H1 (cell line): ENCODE data around the gene SSH2. TPM values are rescaled to one million over a fixed set of nuclear protein-coding genes. Genes with fewer than 3 reads are reported as not detected.

Source experiments
- BCL11A ChIP-seq, 2 experiments: IDR thresholded peaks; one replicate each; pipeline ENCODE4 v1.6.1; 2011; ENCODE audit warnings: low read depth in 2 of 2, low read length in 2 of 2, mild to moderate bottlenecking in 2 of 2
- KDM1A ChIP-seq: fragments of 200-600, 300-600 bp; sonication (generic); IDR thresholded peaks from 2 replicates; pipeline ENCODE4 v1.7.1; 2016; ENCODE audit warnings: mild to moderate bottlenecking, low read length, borderline replicate concordance
- NANOG ChIP-seq: IDR thresholded peaks from 2 replicates; pipeline ENCODE4 v1.6.1; 2011; ENCODE audit warnings: low read length, low read depth, mild to moderate bottlenecking, inconsistent platforms; ENCODE audit not compliant: insufficient read depth, poor library complexity, severe bottlenecking
- POLR2AphosphoS5 ChIP-seq: IDR thresholded peaks from 2 replicates; pipeline ENCODE4 v1.6.1; 2011; ENCODE audit warnings: low read depth, low read length
- SIRT6 ChIP-seq: IDR thresholded peaks from one replicate; pipeline ENCODE4 v1.7.1; 2012; ENCODE audit warnings: low read length, inconsistent platforms
- SP4 ChIP-seq: IDR thresholded peaks from 2 replicates; pipeline ENCODE4 v1.6.1; 2012; ENCODE audit warnings: low read length, inconsistent platforms
- TAF7 ChIP-seq: optimal IDR thresholded peaks from 2 replicates; pipeline ENCODE3; 2011; ENCODE audit warnings: low read depth, mild to moderate bottlenecking, inconsistent platforms, low read length, moderate library complexity, borderline replicate concordance
- ZNF274 ChIP-seq: IDR thresholded peaks from 2 replicates; pipeline ENCODE4 v1.7.0; 2012; ENCODE audit warnings: low read length, borderline replicate concordance; ENCODE audit errors: extremely low read depth
- polyA plus RNA-seq, 7 experiments: library from polyadenylated mRNA; depleted of rRNA in 3 of 7; stranded (reverse) in 5 of 7; unstranded in 2 of 7; fragments of >200 nt in 5 of 7; fragments of 200-250 nt in 2 of 7; gene quantifications; 1 replicate in 5 of 7; 2 replicates in 1 of 7; 4 replicates in 1 of 7; pipeline versions ENCODE4 v1.2.1 to v1.2.3, GENCODE V29; 2011 to 2013; ENCODE audit warnings: missing spikeins in 2 of 7, mixed read lengths in 2 of 7
- total RNA-seq: library from RNA; stranded (reverse); fragmentation: NEBNext Ultra II Directional; extraction: Animal tissue kit (Norgen Biotek cat#: 25700); gene quantifications from 2 replicates; pipeline ENCODE4 v1.2.1, GENCODE V29; 2021
- TF ChIP-seq, protein P1 (sequence below): fragments of 300-600 bp; sonication (generic); IDR thresholded peaks from 2 replicates; pipeline ENCODE4 v1.7.1; 2012; ENCODE audit warnings: low read length, moderate library complexity, mild to moderate bottlenecking, inconsistent platforms; ENCODE audit not compliant: insufficient replicate concordance
- TF ChIP-seq, protein P2 (sequence below): IDR thresholded peaks from 2 replicates; pipeline ENCODE4 v1.6.1; 2012; ENCODE audit warnings: inconsistent platforms

Gene SSH2
- total and polyA plus RNA-seq, 2 of the 8 experiments (the other 6 are each of a cell fraction or from before 2014, with no cell fraction given), result 5.2 to 15.9 TPM

DNA sequence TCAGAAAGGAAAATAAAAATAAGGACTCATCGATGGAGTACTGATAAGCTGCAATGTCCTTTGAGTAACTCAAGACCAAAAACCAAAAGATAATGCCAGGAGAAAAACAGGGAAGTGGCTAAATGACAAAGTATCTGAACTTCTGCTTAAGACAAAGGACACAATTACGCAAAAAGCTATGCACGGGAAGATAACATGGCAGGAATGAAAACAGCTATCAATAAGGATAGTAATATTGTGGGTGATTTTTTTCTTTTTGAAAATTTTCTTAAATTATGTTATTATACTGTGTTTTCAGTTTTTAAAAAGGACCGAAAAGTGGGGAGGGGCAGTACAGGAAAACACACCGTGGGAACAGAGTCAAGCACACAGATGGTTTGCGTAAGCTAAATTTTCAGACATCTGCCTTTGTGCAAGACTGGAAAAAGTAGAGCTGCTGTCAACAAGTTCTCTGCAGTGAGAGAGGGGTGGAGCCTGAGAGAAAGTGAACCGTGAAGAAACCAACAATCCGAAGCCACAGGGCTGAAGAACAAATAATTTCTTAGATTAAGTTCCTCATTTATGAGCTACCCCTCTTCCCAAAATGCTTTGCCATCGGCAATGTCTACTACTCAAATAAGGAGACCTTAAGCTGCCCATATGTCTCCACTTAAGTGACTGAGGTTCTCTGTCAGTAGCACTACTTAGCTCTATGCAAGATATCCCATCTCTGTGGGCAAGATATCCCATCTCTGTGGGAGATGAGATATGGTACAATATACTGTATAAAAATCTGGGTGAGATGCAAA is 207.4 kb downstream of the SSH2 start (continued):
- TF ChIP-seq, protein P1, sequence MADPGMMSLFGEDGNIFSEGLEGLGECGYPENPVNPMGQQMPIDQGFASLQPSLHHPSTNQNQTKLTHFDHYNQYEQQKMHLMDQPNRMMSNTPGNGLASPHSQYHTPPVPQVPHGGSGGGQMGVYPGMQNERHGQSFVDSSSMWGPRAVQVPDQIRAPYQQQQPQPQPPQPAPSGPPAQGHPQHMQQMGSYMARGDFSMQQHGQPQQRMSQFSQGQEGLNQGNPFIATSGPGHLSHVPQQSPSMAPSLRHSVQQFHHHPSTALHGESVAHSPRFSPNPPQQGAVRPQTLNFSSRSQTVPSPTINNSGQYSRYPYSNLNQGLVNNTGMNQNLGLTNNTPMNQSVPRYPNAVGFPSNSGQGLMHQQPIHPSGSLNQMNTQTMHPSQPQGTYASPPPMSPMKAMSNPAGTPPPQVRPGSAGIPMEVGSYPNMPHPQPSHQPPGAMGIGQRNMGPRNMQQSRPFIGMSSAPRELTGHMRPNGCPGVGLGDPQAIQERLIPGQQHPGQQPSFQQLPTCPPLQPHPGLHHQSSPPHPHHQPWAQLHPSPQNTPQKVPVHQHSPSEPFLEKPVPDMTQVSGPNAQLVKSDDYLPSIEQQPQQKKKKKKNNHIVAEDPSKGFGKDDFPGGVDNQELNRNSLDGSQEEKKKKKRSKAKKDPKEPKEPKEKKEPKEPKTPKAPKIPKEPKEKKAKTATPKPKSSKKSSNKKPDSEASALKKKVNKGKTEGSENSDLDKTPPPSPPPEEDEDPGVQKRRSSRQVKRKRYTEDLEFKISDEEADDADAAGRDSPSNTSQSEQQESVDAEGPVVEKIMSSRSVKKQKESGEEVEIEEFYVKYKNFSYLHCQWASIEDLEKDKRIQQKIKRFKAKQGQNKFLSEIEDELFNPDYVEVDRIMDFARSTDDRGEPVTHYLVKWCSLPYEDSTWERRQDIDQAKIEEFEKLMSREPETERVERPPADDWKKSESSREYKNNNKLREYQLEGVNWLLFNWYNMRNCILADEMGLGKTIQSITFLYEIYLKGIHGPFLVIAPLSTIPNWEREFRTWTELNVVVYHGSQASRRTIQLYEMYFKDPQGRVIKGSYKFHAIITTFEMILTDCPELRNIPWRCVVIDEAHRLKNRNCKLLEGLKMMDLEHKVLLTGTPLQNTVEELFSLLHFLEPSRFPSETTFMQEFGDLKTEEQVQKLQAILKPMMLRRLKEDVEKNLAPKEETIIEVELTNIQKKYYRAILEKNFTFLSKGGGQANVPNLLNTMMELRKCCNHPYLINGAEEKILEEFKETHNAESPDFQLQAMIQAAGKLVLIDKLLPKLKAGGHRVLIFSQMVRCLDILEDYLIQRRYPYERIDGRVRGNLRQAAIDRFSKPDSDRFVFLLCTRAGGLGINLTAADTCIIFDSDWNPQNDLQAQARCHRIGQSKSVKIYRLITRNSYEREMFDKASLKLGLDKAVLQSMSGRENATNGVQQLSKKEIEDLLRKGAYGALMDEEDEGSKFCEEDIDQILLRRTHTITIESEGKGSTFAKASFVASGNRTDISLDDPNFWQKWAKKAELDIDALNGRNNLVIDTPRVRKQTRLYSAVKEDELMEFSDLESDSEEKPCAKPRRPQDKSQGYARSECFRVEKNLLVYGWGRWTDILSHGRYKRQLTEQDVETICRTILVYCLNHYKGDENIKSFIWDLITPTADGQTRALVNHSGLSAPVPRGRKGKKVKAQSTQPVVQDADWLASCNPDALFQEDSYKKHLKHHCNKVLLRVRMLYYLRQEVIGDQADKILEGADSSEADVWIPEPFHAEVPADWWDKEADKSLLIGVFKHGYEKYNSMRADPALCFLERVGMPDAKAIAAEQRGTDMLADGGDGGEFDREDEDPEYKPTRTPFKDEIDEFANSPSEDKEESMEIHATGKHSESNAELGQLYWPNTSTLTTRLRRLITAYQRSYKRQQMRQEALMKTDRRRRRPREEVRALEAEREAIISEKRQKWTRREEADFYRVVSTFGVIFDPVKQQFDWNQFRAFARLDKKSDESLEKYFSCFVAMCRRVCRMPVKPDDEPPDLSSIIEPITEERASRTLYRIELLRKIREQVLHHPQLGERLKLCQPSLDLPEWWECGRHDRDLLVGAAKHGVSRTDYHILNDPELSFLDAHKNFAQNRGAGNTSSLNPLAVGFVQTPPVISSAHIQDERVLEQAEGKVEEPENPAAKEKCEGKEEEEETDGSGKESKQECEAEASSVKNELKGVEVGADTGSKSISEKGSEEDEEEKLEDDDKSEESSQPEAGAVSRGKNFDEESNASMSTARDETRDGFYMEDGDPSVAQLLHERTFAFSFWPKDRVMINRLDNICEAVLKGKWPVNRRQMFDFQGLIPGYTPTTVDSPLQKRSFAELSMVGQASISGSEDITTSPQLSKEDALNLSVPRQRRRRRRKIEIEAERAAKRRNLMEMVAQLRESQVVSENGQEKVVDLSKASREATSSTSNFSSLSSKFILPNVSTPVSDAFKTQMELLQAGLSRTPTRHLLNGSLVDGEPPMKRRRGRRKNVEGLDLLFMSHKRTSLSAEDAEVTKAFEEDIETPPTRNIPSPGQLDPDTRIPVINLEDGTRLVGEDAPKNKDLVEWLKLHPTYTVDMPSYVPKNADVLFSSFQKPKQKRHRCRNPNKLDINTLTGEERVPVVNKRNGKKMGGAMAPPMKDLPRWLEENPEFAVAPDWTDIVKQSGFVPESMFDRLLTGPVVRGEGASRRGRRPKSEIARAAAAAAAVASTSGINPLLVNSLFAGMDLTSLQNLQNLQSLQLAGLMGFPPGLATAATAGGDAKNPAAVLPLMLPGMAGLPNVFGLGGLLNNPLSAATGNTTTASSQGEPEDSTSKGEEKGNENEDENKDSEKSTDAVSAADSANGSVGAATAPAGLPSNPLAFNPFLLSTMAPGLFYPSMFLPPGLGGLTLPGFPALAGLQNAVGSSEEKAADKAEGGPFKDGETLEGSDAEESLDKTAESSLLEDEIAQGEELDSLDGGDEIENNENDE, result no peak
- TF ChIP-seq ZNF274 (no peak), SP4 (no peak), SIRT6 (no peak), BCL11A (IDR thresholded peaks at IDR 0.05; ENCODE audit: low read depth in 2 of 2, low read length in 2 of 2) (no peak), TAF7 (no peak), NANOG (no peak), POLR2AphosphoS5 (no peak), KDM1A (no peak)
- TF ChIP-seq, protein P2, sequence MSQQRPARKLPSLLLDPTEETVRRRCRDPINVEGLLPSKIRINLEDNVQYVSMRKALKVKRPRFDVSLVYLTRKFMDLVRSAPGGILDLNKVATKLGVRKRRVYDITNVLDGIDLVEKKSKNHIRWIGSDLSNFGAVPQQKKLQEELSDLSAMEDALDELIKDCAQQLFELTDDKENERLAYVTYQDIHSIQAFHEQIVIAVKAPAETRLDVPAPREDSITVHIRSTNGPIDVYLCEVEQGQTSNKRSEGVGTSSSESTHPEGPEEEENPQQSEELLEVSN, result no peak
